Body of pancreas (tissue), 4 donors: Measurements from ENCODE around the gene TNS4. TPM values are rescaled to one million over a fixed set of nuclear protein-coding genes. Genes with fewer than 3 reads are reported as not detected.

Experiments used
- ATAC-seq: fragments of 150-250 bp; one replicate; pipeline ENCODE4 v1.9.1; 2016
- DNase-seq, 4 donors: peaks; one replicate each; pipeline ENCODE4 v3.0.0-alpha.2; 2019
- H3K27ac ChIP-seq, 4 donors: fragments of 200-600 bp; sonication (generic); 1 replicate in 3 of 4; 2 replicates in 1 of 4; pipeline versions ENCODE4 v1.5.1 to v1.6.1; 2016 to 2019; ENCODE audit warnings: mild to moderate bottlenecking in 1 of 4, mixed read lengths in 1 of 4, moderate library complexity in 1 of 4
- H3K27me3 ChIP-seq, 2 donors: fragments of 200-600 bp; sonication (generic); one replicate each; pipeline ENCODE4 v1.6.0; 2016; ENCODE audit warnings: mild to moderate bottlenecking in 1 of 2
- H3K36me3 ChIP-seq, 2 donors: fragments of 200-600 bp; sonication (generic); replicated peaks in 1 of 2; 2 replicates each; pipeline ENCODE4 v1.5.1; 2016; ENCODE audit warnings: low read depth in 2 of 2; ENCODE audit not compliant: insufficient read depth in 1 of 2
- H3K4me1 ChIP-seq: fragments of 200-600 bp; sonication (generic); one replicate; pipeline ENCODE4 v1.6.0; 2016
- H3K4me3 ChIP-seq, 2 donors: fragments of 200-600 bp; sonication (generic); 1 replicate in 1 of 2; 2 replicates in 1 of 2; pipeline ENCODE4 v1.5.1; 2016 to 2019
- H3K9me3 ChIP-seq, 3 donors: fragments of 200-600 bp; sonication (generic); 1 replicate in 2 of 3; 2 replicates in 1 of 3; pipeline ENCODE4 v1.5.1; 2016
- CTCF ChIP-seq, 7 experiments: fragments of 450-650 bp in 4 of 7; fragments of 200-600 bp in 3 of 7; sonication (generic) in 3 of 7; IDR thresholded peaks; one replicate each; pipeline ENCODE4 v1.5.1; 2016 to 2019; ENCODE audit warnings: antibody characterized with exemption in 7 of 7
- POLR2A ChIP-seq, 3 donors: fragments of 450-650 bp; IDR thresholded peaks; one replicate each; pipeline ENCODE4 v1.6.1; 2016; ENCODE audit warnings: antibody characterized with exemption in 3 of 3, mild to moderate bottlenecking in 2 of 3
- WGBS, 2 donors: methylation state at CpG; one replicate each; pipeline ENCODE4 v1.1.5; 2017; 5-methylcytosine and 5-hydroxymethylcytosine counted together
- intact Hi-C: fragments of 100-400 bp; cut with DNase I; formaldehyde crosslinking; loops from one replicate; pipeline ENCODE4 v1.15.1; 2023
- total RNA-seq, 2 donors: library from RNA; depleted of rRNA; stranded (reverse); fragments of >200 nt; gene quantifications; one replicate each; pipeline ENCODE4 v1.1.0, GENCODE V29; 2016

TNS4 gene
- total RNA-seq, 2 donors from 2014 or later = not detected

- Histone ChIP-seq H3K27ac (peak overlapping the region; percentile 55 to 88 (median 74)), H3K36me3 (no peaks in the 10 kb centered on the region), H3K9me3 (no peaks in the 10 kb centered on the region), H3K4me1 (peaks cover 51% of the 10 kb centered on the region), H3K27me3 (no peaks in the 10 kb centered on the region), H3K4me3 (no peak overlapping the region)
- TF ChIP-seq POLR2A (IDR thresholded peaks at IDR 0.05) (no peak), CTCF (IDR thresholded peaks at IDR 0.05) (no peak)
- intact Hi-C loops = loop anchor here (10.0 kb wide), 1 partner anchor 94 kb away; the partner anchor contains the start of gene IGFBP4
- 70 to 75% methylated on average over 6 of the region's 6 CpGs for WGBS, 2 donors
- ATAC-seq (no peak), DNase-seq (no peak)
Measured at GRCh38 chr17:40538936-40539705, 37.7 kb upstream of the TNS4 start.

GRCh38 chr17:40538019-40538935 is 36.9 kb upstream of the TNS4 start:
- Histone ChIP-seq H3K4me1 (peaks cover 45% of the 10 kb centered on the region), H3K27ac (peak overlapping the region; percentile 55 to 88 (median 74)), H3K27me3 (no peaks in the 10 kb centered on the region), H3K36me3 (no peaks in the 10 kb centered on the region), H3K4me3 (no peak overlapping the region), H3K9me3 (no peaks in the 10 kb centered on the region)
- WGBS, 2 donors = 37 to 40% methylated on average over 9 to 15 of the region's 15 CpGs
- intact Hi-C loops = loop anchor here (10.0 kb wide), 1 partner anchor 93 kb away; the partner anchor contains the start of gene IGFBP4
- DNase-seq = peak; percentile 76 to 90 (median 87)
- ATAC-seq = peak; percentile 78
- TF ChIP-seq CTCF (IDR thresholded peaks at IDR 0.05) (no peak), POLR2A (IDR thresholded peaks at IDR 0.05) (peak in 2 of 3 donors; percentile 38 to 49)

GRCh38 chr17:40536295-40537171 is 35.1 kb upstream of the TNS4 start:
- Histone ChIP-seq H3K4me3 (no peak overlapping the region), H3K9me3 (no peaks in the 10 kb centered on the region), H3K4me1 (peaks cover 42% of the 10 kb centered on the region), H3K27ac (peak overlapping the region in 3 of 4 donors; percentile 63 to 88 (median 85)), H3K36me3 (no peaks in the 10 kb centered on the region), H3K27me3 (no peaks in the 10 kb centered on the region)
- ATAC-seq (peak; percentile 7), DNase-seq (peak in 1 of 4 donors; percentile 38)
- TF ChIP-seq POLR2A (IDR thresholded peaks at IDR 0.05) = no peak
- no peak for TF ChIP-seq CTCF (IDR thresholded peaks at IDR 0.05)
- intact Hi-C loops = loop anchor here (10.0 kb wide), 1 partner anchor 92 kb away; the partner anchor contains the start of gene IGFBP4
- 54 to 61% methylated on average over 12 to 13 of the region's 13 CpGs for WGBS, 2 donors

GRCh38 chr17:40535924-40536294 is 34.5 kb upstream of the TNS4 start:
- peaks cover 42% of the 10 kb centered on the region for H3K4me1 ChIP-seq
- peak overlapping the region in 3 of 4 donors; percentile 63 to 88 (median 85) for H3K27ac ChIP-seq
- no peak for TF ChIP-seq CTCF (IDR thresholded peaks at IDR 0.05)
- TF ChIP-seq POLR2A (IDR thresholded peaks at IDR 0.05) = no peak
- no peaks in the 10 kb centered on the region for H3K9me3 ChIP-seq
- WGBS, 2 donors = 51 to 56% methylated on average over 3 of the region's 3 CpGs
- intact Hi-C loops = loop anchor here (10.0 kb wide), 1 partner anchor 91 kb away; the partner anchor contains the start of gene IGFBP4
- H3K4me3 ChIP-seq = no peak overlapping the region
- no peaks in the 10 kb centered on the region for H3K27me3 ChIP-seq
- DNase-seq = no peak
- ATAC-seq = no peak
- H3K36me3 ChIP-seq = no peaks in the 10 kb centered on the region
